H9 (cell line): ENCODE measurements around the gene SEMA5A. TPM values are rescaled to one million over a fixed set of nuclear protein-coding genes. Genes with fewer than 3 reads are reported as not detected.

Source experiments
- DNase-seq: peaks from one replicate; pipeline ENCODE4 v3.0.0-alpha.2; 2017
- H2AFZ ChIP-seq: one replicate; pipeline ENCODE4 v1.6.1; 2013; ENCODE audit warnings: mild to moderate bottlenecking, low read length, control low read depth, moderate library complexity
- H2AK5ac ChIP-seq: 2 replicates; pipeline ENCODE4 v1.6.1; 2013; ENCODE audit warnings: low read length, control low read depth, mixed read lengths; ENCODE audit not compliant: insufficient read length
- H2BK120ac ChIP-seq: one replicate; pipeline ENCODE4 v1.6.1; 2013; ENCODE audit warnings: low read depth, mild to moderate bottlenecking, low read length, control low read depth, inconsistent platforms; ENCODE audit not compliant: poor library complexity, severe bottlenecking
- H2BK12ac ChIP-seq: 2 replicates; pipeline ENCODE4 v1.6.1; 2013; ENCODE audit warnings: low read length, control low read depth, mixed read lengths, low read depth; ENCODE audit not compliant: insufficient read length
- H2BK15ac ChIP-seq: 2 replicates; pipeline ENCODE4 v1.6.1; 2013; ENCODE audit warnings: low read depth, low read length, control low read depth
- H2BK20ac ChIP-seq: one replicate; pipeline ENCODE4 v1.6.1; 2013; ENCODE audit warnings: low read depth, mild to moderate bottlenecking, low read length, control low read depth, inconsistent platforms; ENCODE audit not compliant: poor library complexity, severe bottlenecking
- H2BK5ac ChIP-seq: 2 replicates; pipeline ENCODE4 v1.6.1; 2013; ENCODE audit warnings: low read length, control low read depth, mixed read lengths; ENCODE audit not compliant: insufficient read length
- H3K14ac ChIP-seq: 2 replicates; pipeline ENCODE4 v1.6.1; 2013; ENCODE audit warnings: low read length, control low read depth; ENCODE audit not compliant: insufficient read depth
- H3K18ac ChIP-seq: 2 replicates; pipeline ENCODE4 v1.6.1; 2013; ENCODE audit warnings: low read depth, mild to moderate bottlenecking, mixed read lengths, low read length, control low read depth; ENCODE audit not compliant: insufficient read length
- H3K23ac ChIP-seq: 2 replicates; pipeline ENCODE4 v1.6.1; 2013; ENCODE audit warnings: low read length, control low read depth, mixed read lengths, low read depth; ENCODE audit not compliant: insufficient read length
- H3K23me2 ChIP-seq: 2 replicates; pipeline ENCODE4 v1.6.1; 2013; ENCODE audit warnings: low read depth, mild to moderate bottlenecking, mixed read lengths, low read length, control low read depth; ENCODE audit not compliant: insufficient read length, poor library complexity, severe bottlenecking
- H3K27ac ChIP-seq: 2 replicates; pipeline ENCODE4 v1.5.1; 2013; ENCODE audit warnings: low read length, control low read depth, mixed read lengths, low read depth; ENCODE audit not compliant: insufficient read length
- H3K27me3 ChIP-seq: 2 replicates; pipeline ENCODE4 v1.6.1; 2013; ENCODE audit warnings: low read length, control low read depth, inconsistent platforms; ENCODE audit not compliant: insufficient read depth
- H3K4ac ChIP-seq: 2 replicates; pipeline ENCODE4 v1.6.1; 2013; ENCODE audit warnings: low read depth, mild to moderate bottlenecking, control low read depth, inconsistent platforms, low read length, moderate library complexity
- H3K4me1 ChIP-seq: 2 replicates; pipeline ENCODE4 v1.6.1; 2013; ENCODE audit warnings: low read length, control low read depth, inconsistent platforms; ENCODE audit not compliant: insufficient read depth
- H3K4me2 ChIP-seq: 2 replicates; pipeline ENCODE4 v1.6.1; 2013; ENCODE audit warnings: low read length, control low read depth, mixed read lengths; ENCODE audit not compliant: insufficient read length, insufficient read depth
- H3K56ac ChIP-seq: 2 replicates; pipeline ENCODE4 v1.6.1; 2013; ENCODE audit warnings: low read depth, mild to moderate bottlenecking, mixed read lengths, low read length, control low read depth; ENCODE audit not compliant: insufficient read length
- H3K79me1 ChIP-seq: 2 replicates; pipeline ENCODE4 v1.6.1; 2013; ENCODE audit warnings: low read depth, mild to moderate bottlenecking, moderate library complexity, low read length, control low read depth, inconsistent platforms; ENCODE audit not compliant: insufficient read depth, poor library complexity, severe bottlenecking
- H3K79me2 ChIP-seq: 2 replicates; pipeline ENCODE4 v1.6.1; 2013; ENCODE audit warnings: low read length, control low read depth, inconsistent platforms; ENCODE audit not compliant: insufficient read depth
- H3K9ac ChIP-seq: 2 replicates; pipeline ENCODE4 v1.6.1; 2013; ENCODE audit warnings: low read length, control low read depth, mixed read lengths; ENCODE audit not compliant: insufficient read length; ENCODE audit errors: extremely low read depth
- H3K9me3 ChIP-seq: one replicate; pipeline ENCODE4 v1.6.1; 2013; ENCODE audit warnings: low read depth, low read length, inconsistent platforms; ENCODE audit not compliant: control insufficient read depth
- H3T11ph ChIP-seq: one replicate; pipeline ENCODE4 v1.6.1; 2013; ENCODE audit warnings: mild to moderate bottlenecking, low read length, control low read depth, inconsistent platforms
- H4K20me1 ChIP-seq: one replicate; pipeline ENCODE4 v1.6.1; 2013; ENCODE audit not compliant: control insufficient read depth, insufficient read length, insufficient read depth
- H4K5ac ChIP-seq: 2 replicates; pipeline ENCODE4 v1.6.1; 2013; ENCODE audit warnings: low read depth, mild to moderate bottlenecking, mixed read lengths, low read length, control low read depth; ENCODE audit not compliant: insufficient read length
- H4K8ac ChIP-seq: replicated peaks from 2 replicates; pipeline ENCODE4 v1.6.1; 2013; ENCODE audit warnings: low read length, control low read depth, mixed read lengths, low read depth; ENCODE audit not compliant: insufficient read length
- H4K91ac ChIP-seq: 2 replicates; pipeline ENCODE4 v1.6.1; 2013; ENCODE audit warnings: low read depth, mild to moderate bottlenecking, moderate library complexity, mixed read lengths, low read length, control low read depth; ENCODE audit not compliant: insufficient read length
- H3K27ac Mint-ChIP-seq, 3 experiments: 2 replicates in 2 of 3; 3 replicates in 1 of 3; pipeline ENCODE4 v1.8.0; 2020 to 2021; ENCODE audit warnings: mixed read lengths in 3 of 3, mild to moderate bottlenecking in 1 of 3, moderate library complexity in 1 of 3
- H3K27me3 Mint-ChIP-seq: 2 replicates; pipeline ENCODE4 v1.8.0; 2021; ENCODE audit warnings: low read depth, mild to moderate bottlenecking, moderate library complexity, mixed read lengths
- H3K36me3 Mint-ChIP-seq, 3 experiments: 2 replicates in 2 of 3; 3 replicates in 1 of 3; pipeline ENCODE4 v1.8.0; 2020 to 2021; ENCODE audit warnings: low read depth in 3 of 3, mixed read lengths in 3 of 3; ENCODE audit not compliant: insufficient read depth in 1 of 3
- H3K4me1 Mint-ChIP-seq, 2 experiments: 2 replicates each; pipeline ENCODE4 v1.8.0; 2020; ENCODE audit warnings: mixed read lengths in 2 of 2
- H3K4me3 Mint-ChIP-seq, 2 experiments: 2 replicates in 1 of 2; 3 replicates in 1 of 2; pipeline ENCODE4 v1.8.0; 2020 to 2021; ENCODE audit warnings: mild to moderate bottlenecking in 2 of 2, mixed read lengths in 2 of 2, moderate library complexity in 1 of 2
- H3K9me3 Mint-ChIP-seq, 2 experiments: 2 replicates in 1 of 2; 3 replicates in 1 of 2; pipeline ENCODE4 v1.8.0; 2020; ENCODE audit warnings: mild to moderate bottlenecking in 2 of 2, mixed read lengths in 2 of 2, moderate library complexity in 1 of 2
- CTCF ChIP-seq: fragments of 200-600 bp; sonication (generic); conservative IDR thresholded peaks from 3 replicates; pipeline ENCODE4 v1.8.0; 2021; ENCODE audit warnings: antibody characterized with exemption, mild to moderate bottlenecking
- WGBS: extraction: QIAGEN DNeasy Blood & Tissue Kit; methylation state at CpG from one replicate; pipeline ENCODE4 v1.1.7; 2013; ENCODE audit warnings: missing lambda C conversion rate, low lambda C conversion rate, mixed read lengths; ENCODE audit not compliant: insufficient read length; ENCODE audit errors: extremely low coverage; 5-methylcytosine and 5-hydroxymethylcytosine counted together
- total RNA-seq: library from RNA; stranded (reverse); gene quantifications from 2 replicates; pipeline ENCODE4 v1.2.1, GENCODE V29; 2021

SEMA5A gene
- total RNA-seq, 1 experiment from 2014 or later = 4.3 TPM

GRCh38 chr5:9201761-9202160, 344.1 kb downstream of the SEMA5A start:
- H3K9me3 ChIP-seq = no peaks in the 10 kb centered on the region
- DNase-seq = no peak
- H3K14ac ChIP-seq = no peak overlapping the region
- Mint-ChIP-seq H3K9me3 (no peaks in the 10 kb centered on the region), H3K27me3 (no peaks in the 10 kb centered on the region), H3K36me3 (no peaks in the 10 kb centered on the region; a peak in 1 of 7 replicates), H3K4me3 (no peak overlapping the region), H3K27ac (no peak overlapping the region), H3K4me1 (peaks cover 6 to 10% of the 10 kb centered on the region in 2 experiments)
- H2BK12ac ChIP-seq = no peak overlapping the region
- no peaks in the 10 kb centered on the region for H4K20me1 ChIP-seq
- no peaks in the 10 kb centered on the region for H3K4me1 ChIP-seq
- H2BK5ac ChIP-seq = no peak overlapping the region
- H3K23ac ChIP-seq = no peak overlapping the region
- H2BK15ac ChIP-seq = no peak overlapping the region
- no peak overlapping the region for H4K5ac ChIP-seq
- H3K23me2 ChIP-seq = no peaks in the 10 kb centered on the region
- no peak overlapping the region for H4K91ac ChIP-seq
- no peaks in the 10 kb centered on the region for H3K79me2 ChIP-seq
- no peak overlapping the region for H2BK20ac ChIP-seq
- H3K27me3 ChIP-seq = no peaks in the 10 kb centered on the region
- H4K8ac ChIP-seq = no peak overlapping the region
- H3K27ac ChIP-seq = no peak overlapping the region
- no peak overlapping the region for H3K4me2 ChIP-seq
- WGBS = no CpG with 5 or more reads among the region's 6 CpGs
- no peak for TF ChIP-seq CTCF
- no peak overlapping the region for H3K18ac ChIP-seq
- H3K79me1 ChIP-seq = no peaks in the 10 kb centered on the region
- no peak overlapping the region for H3K56ac ChIP-seq
- no peak overlapping the region for H3T11ph ChIP-seq
- H2AFZ ChIP-seq = no peak overlapping the region
- H2BK120ac ChIP-seq = no peak overlapping the region
- H3K4ac ChIP-seq = no peak overlapping the region
- no peak overlapping the region for H3K9ac ChIP-seq
- no peak overlapping the region for H2AK5ac ChIP-seq
